Stimulated activated effector memory CD8-positive, alpha-beta T cell treated with anti-CD3 and anti-CD28 coated beads, Interleukin-12 subunit alpha, Interleukin-12 subunit beta, amount 100 ng/mL, for 72 hours (primary cell): ENCODE measurements around the gene TSPAN9.
A peak's percentile ranks its signal among the peaks of the same experiment; 100 is the strongest.

Experiments used
- ATAC-seq: fragments of 150-1000 bp; cut with Tn5 transposase; 2 replicates; pipeline ENCODE4 v1.10.0; 2021
- DNase-seq, 2 donors: peaks; one replicate each; pipeline ENCODE4 v3.0.0; 2021 to 2022; ENCODE audit warnings: low spot score in 2 of 2
- H3K27ac Mint-ChIP-seq: one replicate; pipeline ENCODE4 v1.8.0; 2022; ENCODE audit warnings: mild to moderate bottlenecking, mixed read lengths
- H3K36me3 Mint-ChIP-seq: one replicate; pipeline ENCODE4 v1.8.0; 2022; ENCODE audit warnings: mild to moderate bottlenecking, mixed read lengths
- H3K4me1 Mint-ChIP-seq: one replicate; pipeline ENCODE4 v1.8.0; 2022; ENCODE audit warnings: mixed read lengths
- H3K4me3 Mint-ChIP-seq: one replicate; pipeline ENCODE4 v1.8.0; 2022; ENCODE audit warnings: mild to moderate bottlenecking, mixed read lengths
- H3K9me3 Mint-ChIP-seq: one replicate; pipeline ENCODE4 v1.8.0; 2022; ENCODE audit warnings: mixed read lengths

The TSPAN9 gene

GRCh38 chr12:3274664-3275063 lies 197.5 kb downstream of the TSPAN9 start:
- Mint-ChIP-seq H3K4me3 (no peak overlapping the region), H3K27ac (no peak overlapping the region), H3K4me1 (no peaks in the 10 kb centered on the region), H3K36me3 (no peaks in the 10 kb centered on the region), H3K9me3 (no peaks in the 10 kb centered on the region)
- ATAC-seq (no peak), DNase-seq (no peak)

- peak; percentile 65 for ATAC-seq
- no peaks in the 10 kb centered on the region for H3K4me1 Mint-ChIP-seq
These were observed 198.2 kb downstream of the TSPAN9 start for GRCh38 chr12:3275171-3276041.

GRCh38 chr12:3276226-3276625 lies 199.0 kb downstream of the TSPAN9 start:
- H3K36me3 Mint-ChIP-seq, result no peaks in the 10 kb centered on the region
- no peak overlapping the region for H3K27ac Mint-ChIP-seq
- no peaks in the 10 kb centered on the region for H3K9me3 Mint-ChIP-seq
- H3K4me3 Mint-ChIP-seq, result no peak overlapping the region
- no peaks in the 10 kb centered on the region for H3K4me1 Mint-ChIP-seq
- DNase-seq (no peak), ATAC-seq (no peak)

More at GRCh38 chr12:3275171-3276041, 198.2 kb downstream of the TSPAN9 start:
- H3K9me3 Mint-ChIP-seq, result no peaks in the 10 kb centered on the region
- H3K4me3 Mint-ChIP-seq, result no peak overlapping the region
- H3K27ac Mint-ChIP-seq, result no peak overlapping the region
- no peaks in the 10 kb centered on the region for H3K36me3 Mint-ChIP-seq
- peak; percentile 73 to 83 for DNase-seq

GRCh38 chr12:3277306-3277943 lies 200.2 kb downstream of the TSPAN9 start:
- H3K27ac Mint-ChIP-seq, result no peak overlapping the region
- no peak for ATAC-seq
- no peaks in the 10 kb centered on the region for H3K4me1 Mint-ChIP-seq
- H3K36me3 Mint-ChIP-seq, result no peaks in the 10 kb centered on the region
- H3K4me3 Mint-ChIP-seq, result no peak overlapping the region
- no peak for DNase-seq
- no peaks in the 10 kb centered on the region for H3K9me3 Mint-ChIP-seq

- DNase-seq, result no peak
- ATAC-seq, result no peak
- H3K4me3 Mint-ChIP-seq, result no peak overlapping the region
- no peaks in the 10 kb centered on the region for H3K36me3 Mint-ChIP-seq
- H3K9me3 Mint-ChIP-seq, result no peaks in the 10 kb centered on the region
- no peak overlapping the region for H3K27ac Mint-ChIP-seq
- H3K4me1 Mint-ChIP-seq, result no peaks in the 10 kb centered on the region
These were observed 201.7 kb downstream of the TSPAN9 start for GRCh38 chr12:3278681-3279414.

- no peaks in the 10 kb centered on the region for H3K36me3 Mint-ChIP-seq
- no peaks in the 10 kb centered on the region for H3K4me1 Mint-ChIP-seq
- no peak for DNase-seq
- H3K4me3 Mint-ChIP-seq, result no peak overlapping the region
- no peak overlapping the region for H3K27ac Mint-ChIP-seq
- no peaks in the 10 kb centered on the region for H3K9me3 Mint-ChIP-seq
- ATAC-seq, result no peak
These were observed 202.2 kb downstream of the TSPAN9 start for GRCh38 chr12:3279415-3279780.

GRCh38 chr12:3279832-3280231 lies 202.7 kb downstream of the TSPAN9 start:
- no peak for DNase-seq
- H3K27ac Mint-ChIP-seq, result no peak overlapping the region
- H3K4me1 Mint-ChIP-seq, result no peaks in the 10 kb centered on the region
- no peaks in the 10 kb centered on the region for H3K9me3 Mint-ChIP-seq
- no peak for ATAC-seq
- H3K36me3 Mint-ChIP-seq, result no peaks in the 10 kb centered on the region
- no peak overlapping the region for H3K4me3 Mint-ChIP-seq

GRCh38 chr12:3280967-3281366 lies 203.8 kb downstream of the TSPAN9 start:
- H3K4me1 Mint-ChIP-seq, result no peaks in the 10 kb centered on the region

GRCh38 chr12:3281588-3282383 lies 204.6 kb downstream of the TSPAN9 start:
- Mint-ChIP-seq H3K9me3 (no peaks in the 10 kb centered on the region), H3K4me1 (no peaks in the 10 kb centered on the region), H3K4me3 (no peak overlapping the region), H3K36me3 (no peaks in the 10 kb centered on the region), H3K27ac (no peak overlapping the region)
- ATAC-seq, result peak; percentile 3
- DNase-seq, result no peak

More at GRCh38 chr12:3280967-3281366, 203.8 kb downstream of the TSPAN9 start:
- DNase-seq (no peak), ATAC-seq (no peak)
- Mint-ChIP-seq H3K27ac (no peak overlapping the region), H3K9me3 (no peaks in the 10 kb centered on the region), H3K36me3 (no peaks in the 10 kb centered on the region), H3K4me3 (no peak overlapping the region)

GRCh38 chr12:3282384-3282670 lies 205.1 kb downstream of the TSPAN9 start:
- ATAC-seq, result no peak
- Mint-ChIP-seq H3K27ac (no peak overlapping the region), H3K36me3 (no peaks in the 10 kb centered on the region), H3K4me1 (no peaks in the 10 kb centered on the region), H3K9me3 (no peaks in the 10 kb centered on the region), H3K4me3 (no peak overlapping the region)
- no peak for DNase-seq

- Mint-ChIP-seq H3K4me1 (no peaks in the 10 kb centered on the region), H3K9me3 (no peaks in the 10 kb centered on the region), H3K4me3 (no peak overlapping the region), H3K36me3 (no peaks in the 10 kb centered on the region), H3K27ac (no peak overlapping the region)
- ATAC-seq (no peak), DNase-seq (no peak)
These were observed 206.0 kb downstream of the TSPAN9 start for GRCh38 chr12:3283137-3283680.

GRCh38 chr12:3284405-3284804 lies 207.2 kb downstream of the TSPAN9 start:
- DNase-seq (no peak), ATAC-seq (no peak)
- no peaks in the 10 kb centered on the region for H3K9me3 Mint-ChIP-seq
- H3K36me3 Mint-ChIP-seq, result no peaks in the 10 kb centered on the region
- H3K27ac Mint-ChIP-seq, result no peak overlapping the region
- no peak overlapping the region for H3K4me3 Mint-ChIP-seq
- H3K4me1 Mint-ChIP-seq, result no peaks in the 10 kb centered on the region

GRCh38 chr12:3285570-3285969 lies 208.4 kb downstream of the TSPAN9 start:
- Mint-ChIP-seq H3K27ac (no peak overlapping the region), H3K9me3 (no peaks in the 10 kb centered on the region), H3K36me3 (no peaks in the 10 kb centered on the region), H3K4me1 (no peaks in the 10 kb centered on the region), H3K4me3 (no peak overlapping the region)
- DNase-seq (no peak), ATAC-seq (no peak)

GRCh38 chr12:3288690-3289089 lies 211.5 kb downstream of the TSPAN9 start:
- no peak overlapping the region for H3K4me3 Mint-ChIP-seq
- no peaks in the 10 kb centered on the region for H3K36me3 Mint-ChIP-seq
- DNase-seq (no peak), ATAC-seq (no peak)
- H3K4me1 Mint-ChIP-seq, result peaks cover 5% of the 10 kb centered on the region
- H3K27ac Mint-ChIP-seq, result no peak overlapping the region
- no peaks in the 10 kb centered on the region for H3K9me3 Mint-ChIP-seq

GRCh38 chr12:3289702-3290101 lies 212.5 kb downstream of the TSPAN9 start:
- no peak for ATAC-seq
- DNase-seq, result no peak
- Mint-ChIP-seq H3K4me3 (no peak overlapping the region), H3K4me1 (peaks cover 5% of the 10 kb centered on the region), H3K9me3 (no peaks in the 10 kb centered on the region), H3K27ac (no peak overlapping the region), H3K36me3 (no peaks in the 10 kb centered on the region)
